Hematopoietic multipotent progenitor cell treated with erythropoietin and hydrocortisone succinate and interleukin-3 and kit ligand, for 6 days (in vitro differentiated cells): ENCODE data around the gene TNC.
"Not testable (repeated sequence)": the region's sequence is repeated elsewhere in the genome, so short reads cannot be mapped to it uniquely, and the experiment has no call there.

Experiments used
- DNase-seq: peaks from one replicate; pipeline ENCODE4 v3.0.0-alpha.2; 2015

TNC gene

GRCh38 chr9:115133649-115134048, 15.7 kb upstream of the TNC start:
- no peak for DNase-seq

GRCh38 chr9:115132648-115133047, 14.7 kb upstream of the TNC start:
- DNase-seq: no peak

GRCh38 chr9:115130176-115130575, 12.2 kb upstream of the TNC start:
- DNase-seq: no peak

GRCh38 chr9:115128726-115129125, 10.8 kb upstream of the TNC start:
- DNase-seq: not testable (repeated sequence)

GRCh38 chr9:115127191-115127817, 9.3 kb upstream of the TNC start:
- DNase-seq: no peak

- DNase-seq: no peak
These were observed 8.4 kb upstream of the TNC start for GRCh38 chr9:115126404-115126803.

- DNase-seq: no peak
These were observed 5.0 kb upstream of the TNC start for GRCh38 chr9:115122937-115123336.

GRCh38 chr9:115121181-115121580, 3.2 kb upstream of the TNC start:
- DNase-seq: no peak

GRCh38 chr9:115118879-115119218, 892 bp upstream of the TNC start:
- DNase-seq: no peak

- no peak for DNase-seq
These were observed 1.3 kb downstream of the TNC start for GRCh38 chr9:115116421-115117284.

GRCh38 chr9:115115924-115116323, 2.0 kb downstream of the TNC start:
- DNase-seq: no peak

- DNase-seq: no peak
These were observed 2.7 kb downstream of the TNC start for GRCh38 chr9:115115117-115115880.

GRCh38 chr9:115114546-115114945, 3.4 kb downstream of the TNC start:
- no peak for DNase-seq

- DNase-seq: no peak
These were observed 3.9 kb downstream of the TNC start for GRCh38 chr9:115114084-115114483.

GRCh38 chr9:115111874-115112273, 6.1 kb downstream of the TNC start:
- DNase-seq: no peak

- DNase-seq: no peak
These were observed 8.5 kb downstream of the TNC start for GRCh38 chr9:115109486-115109885.

GRCh38 chr9:115107701-115108100, 10.3 kb downstream of the TNC start:
- no peak for DNase-seq

GRCh38 chr9:115106642-115107041, 11.3 kb downstream of the TNC start:
- no peak for DNase-seq

- DNase-seq: no peak
These were observed 12.0 kb downstream of the TNC start for GRCh38 chr9:115106001-115106400.

- no peak for DNase-seq
These were observed 13.0 kb downstream of the TNC start for GRCh38 chr9:115104908-115105307.

- no peak for DNase-seq
These were observed 14.0 kb downstream of the TNC start for GRCh38 chr9:115103746-115104477.

GRCh38 chr9:115099901-115100300, 18.1 kb downstream of the TNC start:
- no peak for DNase-seq
